Astrocyte (in vitro differentiated cells and primary cell): ENCODE data around the gene SULT2B1.

Source experiments
- EZH2 ChIP-seq: IDR thresholded peaks from 2 replicates; pipeline ENCODE4 v1.6.1; 2012; ENCODE audit warnings: mild to moderate bottlenecking, low read length, inconsistent platforms; ENCODE audit not compliant: insufficient read depth
- TF ChIP-seq, protein P1 (sequence below): IDR thresholded peaks from 2 replicates; pipeline ENCODE4 v1.5.1; 2011; ENCODE audit warnings: low read depth, mild to moderate bottlenecking, inconsistent platforms, low read length, moderate library complexity; ENCODE audit not compliant: insufficient read depth

DNA sequence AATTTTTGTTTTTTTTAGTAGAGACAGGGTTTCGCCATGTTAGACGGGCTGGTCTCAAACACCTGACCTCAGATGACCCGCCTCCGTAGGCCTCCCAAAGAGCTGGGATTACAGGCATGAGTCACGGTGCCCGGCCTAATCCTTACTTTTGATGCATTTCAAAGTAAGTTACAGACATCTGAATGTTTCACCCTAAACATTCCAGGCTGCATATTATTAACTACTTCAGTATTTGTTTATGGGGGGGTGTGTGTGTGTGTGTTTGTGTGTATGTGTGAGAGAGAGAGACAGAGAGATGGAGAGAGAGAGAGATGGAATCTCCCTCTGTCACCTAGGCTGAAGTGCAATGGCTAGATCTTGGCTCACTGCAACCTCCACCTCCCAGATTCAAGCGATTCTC, 13.1 kb downstream of the SULT2B1 start:
- TF ChIP-seq, protein P1, sequence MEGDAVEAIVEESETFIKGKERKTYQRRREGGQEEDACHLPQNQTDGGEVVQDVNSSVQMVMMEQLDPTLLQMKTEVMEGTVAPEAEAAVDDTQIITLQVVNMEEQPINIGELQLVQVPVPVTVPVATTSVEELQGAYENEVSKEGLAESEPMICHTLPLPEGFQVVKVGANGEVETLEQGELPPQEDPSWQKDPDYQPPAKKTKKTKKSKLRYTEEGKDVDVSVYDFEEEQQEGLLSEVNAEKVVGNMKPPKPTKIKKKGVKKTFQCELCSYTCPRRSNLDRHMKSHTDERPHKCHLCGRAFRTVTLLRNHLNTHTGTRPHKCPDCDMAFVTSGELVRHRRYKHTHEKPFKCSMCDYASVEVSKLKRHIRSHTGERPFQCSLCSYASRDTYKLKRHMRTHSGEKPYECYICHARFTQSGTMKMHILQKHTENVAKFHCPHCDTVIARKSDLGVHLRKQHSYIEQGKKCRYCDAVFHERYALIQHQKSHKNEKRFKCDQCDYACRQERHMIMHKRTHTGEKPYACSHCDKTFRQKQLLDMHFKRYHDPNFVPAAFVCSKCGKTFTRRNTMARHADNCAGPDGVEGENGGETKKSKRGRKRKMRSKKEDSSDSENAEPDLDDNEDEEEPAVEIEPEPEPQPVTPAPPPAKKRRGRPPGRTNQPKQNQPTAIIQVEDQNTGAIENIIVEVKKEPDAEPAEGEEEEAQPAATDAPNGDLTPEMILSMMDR, result no peak
- TF ChIP-seq EZH2, result no peak
